Endothelial cell (in vitro differentiated cells): ENCODE measurements around the gene PAFAH1B2. TPM values are rescaled to one million over a fixed set of nuclear protein-coding genes. Genes with fewer than 3 reads are reported as not detected.

ENCODE experiments used
- DNase-seq: peaks from one replicate; pipeline ENCODE4 v3.0.0; 2021; ENCODE audit warnings: low spot score
- H3K27ac Mint-ChIP-seq: one replicate; pipeline ENCODE4 v1.8.0; 2021; ENCODE audit warnings: mixed read lengths, inconsistent platforms; ENCODE audit not compliant: unreplicated experiment
- H3K27me3 Mint-ChIP-seq: one replicate; pipeline ENCODE4 v1.8.0; 2021; ENCODE audit warnings: mild to moderate bottlenecking, moderate library complexity, mixed read lengths, inconsistent platforms; ENCODE audit not compliant: unreplicated experiment
- H3K36me3 Mint-ChIP-seq: one replicate; pipeline ENCODE4 v1.8.0; 2021; ENCODE audit warnings: mild to moderate bottlenecking, low read depth, mixed read lengths, inconsistent platforms; ENCODE audit not compliant: unreplicated experiment
- H3K4me1 Mint-ChIP-seq: one replicate; pipeline ENCODE4 v1.8.0; 2021; ENCODE audit warnings: mild to moderate bottlenecking, mixed read lengths, inconsistent platforms; ENCODE audit not compliant: unreplicated experiment
- H3K4me3 Mint-ChIP-seq: one replicate; pipeline ENCODE4 v1.8.0; 2021; ENCODE audit warnings: mild to moderate bottlenecking, mixed read lengths, inconsistent platforms; ENCODE audit not compliant: unreplicated experiment
- H3K9me3 Mint-ChIP-seq: one replicate; pipeline ENCODE4 v1.8.0; 2021; ENCODE audit warnings: mixed read lengths, inconsistent platforms; ENCODE audit not compliant: unreplicated experiment
- CTCF ChIP-seq: fragments of 200-600 bp; sonication (generic); IDR thresholded peaks from one replicate; pipeline ENCODE4 v1.5.0; 2021; ENCODE audit warnings: antibody characterized with exemption; ENCODE audit not compliant: unreplicated experiment
- total RNA-seq: library from RNA; stranded (reverse); fragmentation: NEBNext Ultra II Directional; extraction: Animal tissue kit (Norgen Biotek cat#: 25700); gene quantifications from one replicate; pipeline ENCODE4 v1.2.1, GENCODE V29; 2021; ENCODE audit not compliant: unreplicated experiment

PAFAH1B2 gene
- total RNA-seq, 1 donor from 2014 or later, result 87.4 TPM

DNA sequence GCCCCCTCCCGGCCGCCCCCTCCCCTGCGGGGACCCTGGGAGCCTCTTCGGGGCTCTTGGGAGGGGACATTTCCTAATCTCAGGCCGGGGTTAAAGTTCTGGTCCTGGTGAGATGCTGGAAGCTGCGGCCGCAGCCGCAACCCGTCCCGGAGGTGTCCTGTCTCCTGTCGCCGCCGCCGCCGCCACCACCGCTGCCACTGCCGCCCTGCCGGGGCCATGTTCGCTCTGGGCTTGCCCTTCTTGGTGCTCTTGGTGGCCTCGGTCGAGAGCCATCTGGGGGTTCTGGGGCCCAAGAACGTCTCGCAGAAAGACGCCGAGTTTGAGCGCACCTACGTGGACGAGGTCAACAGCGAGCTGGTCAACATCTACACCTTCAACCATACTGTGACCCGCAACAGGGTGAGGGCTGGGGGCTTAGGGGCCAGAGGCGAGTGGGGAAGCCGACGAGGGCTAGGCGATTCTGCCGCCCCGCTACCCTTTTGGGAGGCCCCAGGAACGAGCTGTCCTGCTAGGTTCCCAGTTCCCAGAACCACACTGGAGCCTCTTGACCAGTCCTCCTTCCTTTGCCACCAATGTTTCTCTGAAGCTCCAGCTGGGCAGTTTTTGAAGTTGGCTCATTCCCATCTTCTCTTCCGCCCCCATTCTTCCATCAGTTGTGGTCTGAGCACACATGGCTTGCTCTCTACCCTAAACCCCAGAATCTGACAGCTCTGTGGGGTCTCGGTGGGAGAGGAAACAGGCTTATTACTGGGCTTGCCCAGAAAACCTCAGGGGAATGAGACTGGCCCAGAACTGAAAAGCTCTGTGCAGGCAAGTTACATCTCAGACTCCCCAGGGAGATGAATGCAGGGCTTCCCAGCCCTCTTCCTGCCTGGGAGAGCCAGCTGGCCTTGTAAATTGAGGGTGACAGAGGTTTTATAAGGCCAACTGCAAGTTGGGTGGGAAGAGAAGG, 35.2 kb downstream of the PAFAH1B2 start:
- Mint-ChIP-seq H3K27ac (peak overlapping the region; percentile 64), H3K27me3 (peaks cover 5% of the 10 kb centered on the region), H3K9me3 (no peaks in the 10 kb centered on the region), H3K4me1 (peaks cover 24% of the 10 kb centered on the region), H3K36me3 (peaks cover 12% of the 10 kb centered on the region), H3K4me3 (peak overlapping the region; percentile 96)
- TF ChIP-seq CTCF, result no peak
- peak; percentile 46 for DNase-seq

GRCh38 chr11:117180020-117180419, 35.9 kb downstream of the PAFAH1B2 start:
- H3K4me1 Mint-ChIP-seq, result peaks cover 24% of the 10 kb centered on the region

DNA sequence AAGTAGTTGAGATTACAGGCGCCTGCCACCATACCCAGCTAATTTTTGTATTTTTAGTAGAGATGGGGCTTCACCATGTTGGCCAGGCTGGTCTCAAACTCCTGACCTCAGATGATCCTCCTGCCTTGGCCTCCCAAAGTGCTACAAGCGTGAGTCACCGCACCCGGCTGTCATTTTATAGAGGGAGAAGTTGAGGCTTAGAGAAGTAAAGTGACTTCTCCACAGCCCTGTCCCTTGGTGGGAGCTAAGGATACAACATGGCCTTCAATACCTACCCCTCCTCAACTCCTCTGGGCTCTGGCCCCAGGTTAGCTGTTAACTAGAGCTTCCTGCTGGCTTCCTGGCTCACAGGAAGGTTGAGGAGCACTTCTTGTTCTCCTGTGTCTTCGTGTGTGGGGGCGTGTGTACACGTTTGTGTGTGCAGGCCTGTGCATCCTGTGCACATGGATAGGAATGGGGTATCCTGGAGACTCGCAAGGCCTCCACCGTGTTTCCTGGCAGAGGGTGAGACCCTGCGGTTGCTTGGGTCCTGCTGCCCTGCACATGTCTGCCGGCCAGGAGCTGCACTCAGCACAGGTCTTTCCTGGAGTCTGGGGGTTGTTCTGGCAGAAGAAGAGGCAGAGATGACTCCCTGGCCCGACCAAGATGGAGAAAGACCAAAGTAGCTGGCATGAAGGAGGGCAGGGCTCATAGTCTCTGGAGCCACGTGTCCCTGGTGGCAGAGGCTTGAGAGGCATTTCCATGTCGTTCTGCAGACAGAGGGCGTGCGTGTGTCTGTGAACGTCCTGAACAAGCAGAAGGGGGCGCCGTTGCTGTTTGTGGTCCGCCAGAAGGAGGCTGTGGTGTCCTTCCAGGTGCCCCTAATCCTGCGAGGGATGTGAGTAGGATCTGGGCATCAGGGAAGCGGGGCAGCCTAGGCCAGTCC, 36.8 kb downstream of the PAFAH1B2 start:
- H3K27me3 Mint-ChIP-seq, result peaks cover 9% of the 10 kb centered on the region
- H3K36me3 Mint-ChIP-seq, result peaks cover 15% of the 10 kb centered on the region
- H3K9me3 Mint-ChIP-seq, result no peaks in the 10 kb centered on the region
- no peak overlapping the region for H3K27ac Mint-ChIP-seq
- H3K4me3 Mint-ChIP-seq, result peak overlapping the region; percentile 72
- H3K4me1 Mint-ChIP-seq, result peaks cover 24% of the 10 kb centered on the region
- peak; percentile 42 for TF ChIP-seq CTCF
- DNase-seq, result peak; percentile 81

More at GRCh38 chr11:117180020-117180419, 35.9 kb downstream of the PAFAH1B2 start:
- H3K36me3 Mint-ChIP-seq, result peaks cover 12% of the 10 kb centered on the region
- H3K27me3 Mint-ChIP-seq, result peaks cover 5% of the 10 kb centered on the region
- H3K4me3 Mint-ChIP-seq, result peak overlapping the region; percentile 72
- no peak for TF ChIP-seq CTCF
- no peak for DNase-seq
- no peak overlapping the region for H3K27ac Mint-ChIP-seq
- H3K9me3 Mint-ChIP-seq, result no peaks in the 10 kb centered on the region

- H3K4me3 Mint-ChIP-seq, result no peak overlapping the region
- no peak for TF ChIP-seq CTCF
Observed at GRCh38 chr11:117181586-117182550, 37.8 kb downstream of the PAFAH1B2 start.

More at GRCh38 chr11:117181586-117182550, 37.8 kb downstream of the PAFAH1B2 start:
- H3K4me1 Mint-ChIP-seq, result peaks cover 24% of the 10 kb centered on the region
- H3K9me3 Mint-ChIP-seq, result no peaks in the 10 kb centered on the region
- H3K27ac Mint-ChIP-seq, result no peak overlapping the region
- peaks cover 19% of the 10 kb centered on the region for H3K36me3 Mint-ChIP-seq
- DNase-seq, result no peak
- peaks cover 9% of the 10 kb centered on the region for H3K27me3 Mint-ChIP-seq
